Ishikawa (cell line): ENCODE measurements around the gene IMPA2.

Source experiments
- RAD21 ChIP-seq: IDR thresholded peaks from 2 replicates; pipeline ENCODE4 v1.6.1; 2012; ENCODE audit warnings: low read depth
- TCF12 ChIP-seq: IDR thresholded peaks from 2 replicates; pipeline ENCODE4 v1.6.1; 2012; ENCODE audit warnings: low read depth

DNA sequence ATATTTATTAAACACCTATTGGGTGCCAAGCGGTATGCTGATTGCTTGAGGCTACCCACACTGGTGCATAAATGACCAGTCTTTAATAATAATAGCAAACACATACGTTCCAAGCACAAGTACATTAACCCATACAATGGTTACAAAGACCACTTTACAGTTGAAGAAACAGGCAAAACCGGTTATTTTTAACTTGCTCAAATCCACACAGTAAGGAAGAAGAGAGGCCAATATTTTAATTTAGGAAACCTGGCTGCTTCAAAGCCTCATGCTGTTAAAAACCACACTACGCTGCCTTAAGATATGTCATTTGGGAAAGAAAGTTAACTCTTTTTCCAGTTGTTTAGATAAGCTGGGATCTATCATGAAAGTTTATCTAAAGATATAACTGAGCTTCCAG, 2.4 kb upstream of the IMPA2 start:
- TF ChIP-seq TCF12 (no peak), RAD21 (no peak)
